K562 (cell line): ENCODE data around the gene SLC25A26. TPM values are rescaled to one million over a fixed set of nuclear protein-coding genes. Genes with fewer than 3 reads are reported as not detected.

Experiments used
- ATAC-seq: fragments of 200-7000 bp; cut with Tn5 transposase; 3 replicates; pipeline ENCODE4 v1.9.1; 2020; ENCODE audit warnings: moderate library complexity
- BruUV-seq: library from RNA; stranded (reverse); fragments of 400-500 nt; replicated peaks from 2 replicates; lab custom pipeline; 2021; lab: Mats Ljungman, UMichigan
- CTCF ChIA-PET: fragments of 300-600 bp; formaldehyde crosslinking; extraction: SDS; loops from one replicate; lab custom pipeline; 2021; ENCODE audit warnings: low intra/inter-chr PET ratio; lab: Yijun Ruan, JAX
- POLR2A ChIA-PET: fragments of 300-600, 350-650 bp; sonication (Branson Sonifier 250); formaldehyde crosslinking; extraction: SDS; loops from one replicate; lab custom pipeline; 2021; ENCODE audit warnings: antibody characterized with exemption, inconsistent platforms; lab: Yijun Ruan, JAX
- DNase-seq, 4 experiments: peaks; one replicate each; pipeline versions ENCODE4 v3.0.0 to v3.0.0-alpha.2; 2011 to 2018; ENCODE audit warnings: low spot score in 3 of 4, mixed read lengths in 3 of 4; ENCODE audit errors: extremely low read depth in 1 of 4
- FAIRE-seq: peaks from 2 replicates; lab custom pipeline; 2011; peaks lifted over from hg19 to GRCh38; lab: Jason Lieb, UNC
- H2AFZ ChIP-seq: 2 replicates; pipeline ENCODE4 v1.6.0; 2011; ENCODE audit warnings: low read depth, low read length, control low read depth, inconsistent platforms
- H3K27ac ChIP-seq: fragments of 200-600 bp; 3 replicates; pipeline ENCODE4 v1.8.0; 2011; ENCODE audit warnings: low read depth, mild to moderate bottlenecking, control low read depth, inconsistent platforms, low read length, moderate library complexity, mixed read lengths; ENCODE audit errors: extremely low read depth
- H3K27me3 ChIP-seq, 2 experiments: fragments of 300-600 bp in 1 of 2; 2 replicates in 1 of 2; 3 replicates in 1 of 2; pipeline versions ENCODE4 v1.6.0 to v1.8.0; 2011; ENCODE audit warnings: inconsistent platforms in 2 of 2, low read length in 2 of 2, mild to moderate bottlenecking in 1 of 2, mixed read lengths in 1 of 2, moderate library complexity in 1 of 2; ENCODE audit not compliant: control insufficient read depth in 2 of 2, insufficient read depth in 2 of 2
- H3K36me3 ChIP-seq: fragments of 300-600 bp; 3 replicates; pipeline ENCODE4 v1.8.0; 2011; ENCODE audit warnings: mild to moderate bottlenecking, low read length, inconsistent platforms; ENCODE audit not compliant: control insufficient read depth, insufficient read depth
- H3K4me1 ChIP-seq, 2 experiments: fragments of 200-600 bp in 1 of 2; replicated peaks in 1 of 2; 2 replicates in 1 of 2; 3 replicates in 1 of 2; pipeline versions ENCODE4 v1.5.1 to v1.8.0; 2011; ENCODE audit warnings: inconsistent platforms in 2 of 2, low read length in 2 of 2, mild to moderate bottlenecking in 1 of 2, mixed read lengths in 1 of 2, moderate library complexity in 1 of 2; ENCODE audit not compliant: control insufficient read depth in 2 of 2, insufficient read depth in 2 of 2
- H3K4me2 ChIP-seq: 2 replicates; pipeline ENCODE4 v1.6.1; 2011; ENCODE audit warnings: low read length, control low read depth, inconsistent platforms, mixed read lengths; ENCODE audit not compliant: insufficient read depth
- H3K4me3 ChIP-seq: fragments of 200-600 bp; sonication (generic), shearing (Covaris generic); 2 replicates; pipeline ENCODE4 v1.5.1; 2016; ENCODE audit warnings: control low read depth, inconsistent platforms
- H3K79me2 ChIP-seq: fragments of 200-600 bp; 3 replicates; pipeline ENCODE4 v1.8.0; 2011; ENCODE audit warnings: low read length, inconsistent platforms; ENCODE audit not compliant: control insufficient read depth, insufficient read depth
- H3K9ac ChIP-seq, 2 experiments: 2 replicates each; pipeline versions ENCODE4 v1.6.0 to v1.6.1; 2011; ENCODE audit warnings: low read depth in 2 of 2, low read length in 2 of 2, control low read depth in 1 of 2, inconsistent platforms in 1 of 2, mild to moderate bottlenecking in 1 of 2, mixed read lengths in 1 of 2; ENCODE audit not compliant: insufficient read depth in 1 of 2
- H3K9me1 ChIP-seq: one replicate; pipeline ENCODE4 v1.6.0; 2011; ENCODE audit warnings: inconsistent platforms, mild to moderate bottlenecking, low read length, moderate library complexity; ENCODE audit not compliant: control insufficient read depth, insufficient read depth
- H3K9me3 ChIP-seq: replicated peaks from 2 replicates; pipeline ENCODE4 v1.5.1; 2011; ENCODE audit warnings: low read depth, low read length, inconsistent platforms; ENCODE audit not compliant: control insufficient read depth, insufficient read depth
- H4K20me1 ChIP-seq: replicated peaks from 2 replicates; pipeline ENCODE4 v1.6.1; 2011; ENCODE audit warnings: low read length, inconsistent platforms, mixed read lengths; ENCODE audit not compliant: control insufficient read depth, insufficient read depth
- BRCA1 ChIP-seq, 2 experiments: fragments of 450-650 bp in 1 of 2; sonication (generic) in 1 of 2; formaldehyde crosslinking in 1 of 2; IDR thresholded peaks; 2 replicates each; pipeline versions ENCODE4 v1.5.0 to v1.6.1; 2017 to 2020; ENCODE audit warnings: mild to moderate bottlenecking in 1 of 2, missing genetic modification reagents in 1 of 2
- CBFA2T3 ChIP-seq: fragments of 450-650 bp; IDR thresholded peaks from 2 replicates; pipeline ENCODE4 v1.6.1; 2017
- ETV1 ChIP-seq: fragments of 450-650 bp; conservative IDR thresholded peaks from 2 replicates; pipeline ENCODE4 v1.6.1; 2016; ENCODE audit warnings: missing genetic modification characterization, control low read depth, low read depth, missing compliant biosample characterization
- IFI16 ChIP-seq: fragments of 250-450 bp; sonication (Bioruptor Pico); IDR thresholded peaks from 2 replicates; pipeline ENCODE4 v2.1.2; 2022; ENCODE audit warnings: mild to moderate bottlenecking, inconsistent platforms
- MTA2 ChIP-seq: fragments of 450-650 bp; IDR thresholded peaks from 2 replicates; pipeline ENCODE4 v1.6.1; 2016; ENCODE audit warnings: low read depth
- NONO ChIP-seq, 2 experiments: fragments of 200-400 bp in 1 of 2; fragments of 450-650 bp in 1 of 2; formaldehyde crosslinking in 1 of 2; IDR thresholded peaks; 2 replicates each; pipeline ENCODE4 v1.6.1; 2017; ENCODE audit warnings: low read depth in 2 of 2, mild to moderate bottlenecking in 2 of 2, moderate library complexity in 2 of 2, low read length in 1 of 2
- RB1 ChIP-seq: fragments of 450-650 bp; IDR thresholded peaks from 2 replicates; pipeline ENCODE4 v1.6.1; 2017; ENCODE audit warnings: low read depth, mild to moderate bottlenecking
- USF1 ChIP-seq: sonication (generic); formaldehyde crosslinking; IDR thresholded peaks from 2 replicates; pipeline ENCODE4 v1.9.0; 2022; ENCODE audit warnings: mild to moderate bottlenecking, missing genetic modification reagents
- ZKSCAN3 ChIP-seq: fragments of 250-450 bp; sonication (Bioruptor Pico); IDR thresholded peaks from 2 replicates; pipeline ENCODE4 v1.4.0; 2020
- ZNF316 ChIP-seq: fragments of 450-650 bp; IDR thresholded peaks from 2 replicates; pipeline ENCODE4 v1.6.1; 2016
- WGBS: fragments of 100-300 bp; shearing (Covaris generic); methylation state at CpG from one replicate; pipeline ENCODE4 v1.1.6; 2016; ENCODE audit warnings: low coverage, mixed read lengths; ENCODE audit not compliant: insufficient coverage; ENCODE audit errors: missing lambda C conversion rate; 5-methylcytosine and 5-hydroxymethylcytosine counted together
- in situ Hi-C: fragments of 300-500 bp; cut with MboI; formaldehyde crosslinking; loops from 4 replicates; pipeline ENCODE4 v1.15.0; 2018; ENCODE audit warnings: inconsistent platforms, mixed read lengths
- intact Hi-C: fragments of 100-400 bp; cut with micrococcal nuclease; formaldehyde crosslinking; loops from 2 replicates; pipeline ENCODE4 v1.14.2; 2022
- polyA plus RNA-seq, 8 experiments: library from polyadenylated mRNA; depleted of rRNA in 4 of 8; stranded (reverse) in 5 of 8; unstranded in 3 of 8; fragments of >200 nt; fragmentation: Nextera tagmentation in 2 of 8; fragmentation: Illumina TruSeq in 1 of 8; extraction: Ambion mirVana in 2 of 8; extraction: Trizol in 1 of 8; gene quantifications; 2 replicates each; pipeline versions ENCODE4 v1.2.1 to v1.2.3, GENCODE V29; 2011 to 2014; ENCODE audit warnings: inconsistent platforms in 1 of 8, missing spikeins in 1 of 8
- total RNA-seq, 7 experiments: library from RNA; depleted of rRNA in 6 of 7; stranded (reverse); fragments of >200 nt in 6 of 7; fragmentation: Illumina TruSeq in 2 of 7; extraction: Trizol in 2 of 7; gene quantifications; 2 replicates each; pipeline versions ENCODE4 v1.2.1 to v1.2.3, GENCODE V29; 2011 to 2021; ENCODE audit warnings: low replicate concordance in 1 of 7

Gene SLC25A26
- total and polyA plus RNA-seq, 9 of the 15 experiments (the other 6 are each of a cell fraction or from before 2014, with no cell fraction given), result 7.2 to 29.1 (median 12.6) TPM

GRCh38 chr3:66397745-66398144, 176.9 kb downstream of the SLC25A26 start (continued):
- TF ChIP-seq BRCA1 (IDR thresholded peaks at IDR 0.05) (no peak), BRCA1 (CRISPR knock-in tag; IDR thresholded peaks at IDR 0.05) (no peak), CBFA2T3 (no peak), RB1 (no peak)

GRCh38 chr3:66398228-66399025, 177.6 kb downstream of the SLC25A26 start:
- no peaks in the 10 kb centered on the region for H3K9me1 ChIP-seq
- H4K20me1 ChIP-seq, result no peaks in the 10 kb centered on the region
- no peak overlapping the region for H3K9ac ChIP-seq
- CTCF ChIA-PET, result no interaction called here
- H3K9me3 ChIP-seq, result no peaks in the 10 kb centered on the region
- POLR2A ChIA-PET, result interaction anchor here (0.6 kb wide), 1 partner anchor 13 kb away, joined by 4 read pairs; no protein-coding TSS in a partner anchor
- no peak overlapping the region for H3K27ac ChIP-seq
- no peak overlapping the region for H3K4me2 ChIP-seq
- no peak for DNase-seq
- no peak overlapping the region for H3K4me3 ChIP-seq
- H3K79me2 ChIP-seq, result no peaks in the 10 kb centered on the region
- H3K36me3 ChIP-seq, result no peaks in the 10 kb centered on the region
- in situ Hi-C loops, result no loop called here
- no peak overlapping the region for H2AFZ ChIP-seq
- 62% methylated on average over 6 of the region's 9 CpGs for WGBS
- intact Hi-C loops, result no loop called here
- peaks cover 0 to 10% of the 10 kb centered on the region in 2 experiments; a peak in 3 of 5 replicates for H3K4me1 ChIP-seq
- TF ChIP-seq ETV1 (tag), result no peak
- no peak for TF ChIP-seq MTA2
- TF ChIP-seq ZKSCAN3, result no peak
- no peak for TF ChIP-seq ZNF316
- TF ChIP-seq IFI16 (CRISPR knock-in tag), result no peak
- no peak for TF ChIP-seq NONO (IDR thresholded peaks at IDR 0.05; ENCODE audit: low read depth in 2 of 2, low read length in 1 of 2)
- TF ChIP-seq USF1 (CRISPR knock-in tag), result no peak
- TF ChIP-seq, all 486 proteins: peak for 0
- BruUV-seq, result no TSS peak
- no peak for FAIRE-seq
- ATAC-seq, result no peak
- peaks cover 0 to 1% of the 10 kb centered on the region in 2 experiments; a peak in 1 of 5 replicates for H3K27me3 ChIP-seq
